HepG2 (cell line): ENCODE measurements around the gene IDUA. TPM values are rescaled to one million over a fixed set of nuclear protein-coding genes. Genes with fewer than 3 reads are reported as not detected.
A peak's percentile ranks its signal among the peaks of the same experiment; 100 is the strongest.

Experiments used
- ATAC-seq: fragments of 200-7000 bp; cut with Tn5 transposase; 3 replicates; pipeline ENCODE4 v1.9.1; 2020; ENCODE audit warnings: mild to moderate bottlenecking, moderate library complexity
- BruUV-seq: library from RNA; stranded (reverse); fragments of 400-500 nt; replicated peaks from 2 replicates; lab custom pipeline; 2021; lab: Mats Ljungman, UMichigan
- CTCF ChIA-PET: fragments of 300-600 bp; formaldehyde crosslinking; extraction: SDS; loops from one replicate; lab custom pipeline; 2021; ENCODE audit warnings: low total read pairs, inconsistent platforms, low intra/inter-chr PET ratio; lab: Yijun Ruan, JAX
- POLR2A ChIA-PET: fragments of 350-600 bp; sonication (Branson Sonifier 250); formaldehyde crosslinking; loops from one replicate; lab custom pipeline; 2020; ENCODE audit warnings: antibody characterized with exemption, inconsistent platforms; lab: Yijun Ruan, JAX
- DNase-seq: peaks from one replicate; pipeline ENCODE4 v3.0.0-alpha.2; 2015; ENCODE audit warnings: low spot score
- FAIRE-seq: peaks from 3 replicates; lab custom pipeline; 2011; peaks lifted over from hg19 to GRCh38; lab: Jason Lieb, UNC
- H2AFZ ChIP-seq: one replicate; pipeline ENCODE4 v1.6.1; 2011; ENCODE audit warnings: low read length, inconsistent platforms
- H3K27ac ChIP-seq: fragments of 300-600 bp; 3 replicates; pipeline ENCODE4 v1.8.0; 2011; ENCODE audit warnings: mixed run types, mild to moderate bottlenecking, mixed read lengths, low read length, inconsistent platforms; ENCODE audit not compliant: insufficient read depth; ENCODE audit errors: extremely low read length
- H3K27me3 ChIP-seq, 2 experiments: fragments of 200-600 bp in 1 of 2; 2 replicates in 1 of 2; 3 replicates in 1 of 2; pipeline versions ENCODE4 v1.6.0 to v1.8.0; 2011; ENCODE audit warnings: low read length in 2 of 2, mild to moderate bottlenecking in 2 of 2, moderate library complexity in 2 of 2, inconsistent platforms in 1 of 2; ENCODE audit not compliant: insufficient read depth in 2 of 2, control insufficient read depth in 1 of 2
- H3K36me3 ChIP-seq, 2 experiments: fragments of 200-600 bp in 1 of 2; replicated peaks in 1 of 2; 2 replicates in 1 of 2; 3 replicates in 1 of 2; pipeline versions ENCODE4 v1.5.1 to v1.8.0; 2011; ENCODE audit warnings: low read length in 2 of 2, inconsistent platforms in 1 of 2; ENCODE audit not compliant: insufficient read depth in 2 of 2, control insufficient read depth in 1 of 2
- H3K4me1 ChIP-seq: 2 replicates; pipeline ENCODE4 v1.5.1; 2012; ENCODE audit warnings: low read length, inconsistent platforms; ENCODE audit not compliant: insufficient read depth
- H3K4me2 ChIP-seq: 2 replicates; pipeline ENCODE4 v1.6.0; 2011; ENCODE audit warnings: low read depth, low read length, inconsistent platforms
- H3K4me3 ChIP-seq, 3 experiments: fragments of 200-600 bp in 1 of 3; sonication (generic), shearing (Covaris generic) in 1 of 3; replicated peaks in 1 of 3; 2 replicates each; pipeline ENCODE4 v1.5.1; 2011 to 2016; ENCODE audit warnings: low read length in 3 of 3, inconsistent platforms in 2 of 3, low read depth in 2 of 3, mild to moderate bottlenecking in 2 of 3, control low read depth in 1 of 3, mixed read lengths in 1 of 3; ENCODE audit not compliant: insufficient read depth in 1 of 3
- H3K79me2 ChIP-seq: one replicate; pipeline ENCODE4 v1.6.1; 2011; ENCODE audit warnings: low read length, inconsistent platforms; ENCODE audit not compliant: insufficient read depth
- H3K9ac ChIP-seq: 2 replicates; pipeline ENCODE4 v1.6.0; 2011; ENCODE audit warnings: mild to moderate bottlenecking, low read depth, low read length, inconsistent platforms; ENCODE audit not compliant: insufficient read depth
- H3K9me3 ChIP-seq: 2 replicates; pipeline ENCODE4 v1.5.1; 2012; ENCODE audit warnings: mild to moderate bottlenecking, low read length
- H4K20me1 ChIP-seq: 2 replicates; pipeline ENCODE4 v1.6.0; 2011; ENCODE audit warnings: inconsistent platforms, mild to moderate bottlenecking, low read length, moderate library complexity; ENCODE audit not compliant: insufficient read depth
- CTCF ChIP-seq: sonication (generic); formaldehyde crosslinking; IDR thresholded peaks from 2 replicates; pipeline ENCODE4 v1.5.0; 2020; ENCODE audit warnings: mild to moderate bottlenecking, missing genetic modification reagents, moderate library complexity
- HNRNPL ChIP-seq: fragments of 200-400 bp; formaldehyde crosslinking; IDR thresholded peaks from 2 replicates; pipeline ENCODE4 v1.6.1; 2017; ENCODE audit warnings: mild to moderate bottlenecking, low read depth, low read length
- MYNN ChIP-seq: sonication (generic); formaldehyde crosslinking; IDR thresholded peaks from 2 replicates; pipeline ENCODE4 v1.4.0; 2020; ENCODE audit warnings: mild to moderate bottlenecking, low read depth, missing genetic modification reagents
- RAD21 ChIP-seq: fragments of 450-650 bp; formaldehyde crosslinking; IDR thresholded peaks from 2 replicates; pipeline ENCODE4 v1.5.0; 2020; ENCODE audit warnings: mild to moderate bottlenecking
- STAG1 ChIP-seq: sonication (generic); formaldehyde crosslinking; IDR thresholded peaks from 2 replicates; pipeline ENCODE4 v1.4.0; 2020; ENCODE audit warnings: missing genetic modification reagents
- ZBTB21 ChIP-seq: sonication (generic); formaldehyde crosslinking; IDR thresholded peaks from 2 replicates; pipeline ENCODE4 v1.4.0; 2020; ENCODE audit warnings: missing genetic modification reagents
- ZNF101 ChIP-seq: sonication (generic); formaldehyde crosslinking; IDR thresholded peaks from 2 replicates; pipeline ENCODE4 v1.4.0; 2020; ENCODE audit warnings: mild to moderate bottlenecking, low read depth, missing genetic modification reagents, borderline replicate concordance
- ZNF768 ChIP-seq: sonication (generic); formaldehyde crosslinking; IDR thresholded peaks from 2 replicates; pipeline ENCODE4 v1.4.0; 2020; ENCODE audit warnings: missing genetic modification reagents
- WGBS: methylation state at CpG from one replicate; pipeline ENCODE4 v1.1.6; 2017; ENCODE audit warnings: low lambda C conversion rate; 5-methylcytosine and 5-hydroxymethylcytosine counted together
- in situ Hi-C: cut with HindIII; loops from 2 replicates; pipeline ENCODE4 v1.10.0; 2017; ENCODE audit warnings: low pct_unique_long_range_greater_than_20kb; ENCODE audit not compliant: extremely low pct_ligation_motif_present
- intact Hi-C: fragments of 100-400 bp; cut with micrococcal nuclease; formaldehyde crosslinking; loops from one replicate; pipeline ENCODE4 v1.10.0; 2022; ENCODE audit not compliant: unreplicated experiment
- polyA plus RNA-seq, 8 experiments: library from polyadenylated mRNA; depleted of rRNA in 3 of 8; stranded (reverse) in 7 of 8; unstranded in 1 of 8; fragments of >200 nt; fragmentation: Illumina TruSeq in 4 of 8; extraction: Trizol in 4 of 8; gene quantifications; 2 replicates each; pipeline versions ENCODE4 v1.2.1 to v1.2.3, GENCODE V29; 2011 to 2016; ENCODE audit warnings: low read depth in 4 of 8, missing spikeins in 1 of 8, mixed read lengths in 1 of 8; ENCODE audit not compliant: insufficient read depth in 1 of 8
- total RNA-seq, 5 experiments: library from RNA; depleted of rRNA; stranded (reverse); fragments of >200 nt; fragmentation: Illumina TruSeq; extraction: Trizol; gene quantifications; 2 replicates each; pipeline ENCODE4 v1.2.3, GENCODE V29; 2016; ENCODE audit warnings: low read depth in 1 of 5
- TF ChIP-seq, protein P1 (sequence below): sonication (generic); formaldehyde crosslinking; IDR thresholded peaks from 2 replicates; pipeline ENCODE4 v1.5.1; 2020; ENCODE audit warnings: mild to moderate bottlenecking, moderate library complexity, missing genetic modification reagents

Gene IDUA
- total and polyA plus RNA-seq, 2 of the 13 experiments (the other 11 are each of a cell fraction or from before 2014, with no cell fraction given): 0.77 to 1.0 TPM

DNA sequence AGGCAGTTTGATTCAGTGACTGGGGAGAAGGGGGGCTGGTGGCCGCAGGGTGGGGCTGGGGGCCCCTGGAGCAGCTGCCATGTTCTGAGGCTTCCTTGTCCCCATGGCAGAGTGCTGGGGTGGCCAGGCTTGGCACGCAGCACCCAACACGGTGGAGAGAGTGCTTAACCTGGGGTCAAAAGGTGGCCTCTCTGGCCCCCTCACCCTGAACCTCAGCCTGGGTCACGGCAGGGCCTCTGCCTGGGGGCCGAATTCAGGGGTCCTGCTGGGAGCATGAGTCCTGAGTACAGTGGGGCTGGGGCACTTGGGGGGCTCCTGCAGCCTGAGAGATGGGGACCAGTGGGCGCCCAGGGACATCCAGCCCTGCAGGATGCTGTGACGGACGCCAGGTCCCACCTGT is 44.5 kb downstream of the IDUA start:
- Histone ChIP-seq H2AFZ (no peak overlapping the region), H3K4me1 (peaks cover 66% of the 10 kb centered on the region), H3K27ac (no peak overlapping the region), H3K9me3 (no peaks in the 10 kb centered on the region), H3K79me2 (no peaks in the 10 kb centered on the region), H4K20me1 (peaks cover 1% of the 10 kb centered on the region; the same call in 1 of the 2 replicates), H3K9ac (no peak overlapping the region), H3K27me3 (peaks cover 33 to 78% of the 10 kb centered on the region in 2 experiments), H3K4me3 (no peak overlapping the region), H3K36me3 (no peaks in the 10 kb centered on the region; a peak in 1 of 5 replicates), H3K4me2 (no peak overlapping the region)
- DNase-seq: no peak
- ChIA-PET POLR2A (no interaction called here), CTCF (no interaction called here)
- in situ Hi-C loops: no loop called here
- intact Hi-C loops: no loop called here
- no TSS peak for BruUV-seq
- ATAC-seq: no peak
- no peak for FAIRE-seq
- WGBS: no CpG with 5 or more reads among the region's 8 CpGs
- no peak for TF ChIP-seq MYNN (CRISPR knock-in tag)
- TF ChIP-seq, protein P1, sequence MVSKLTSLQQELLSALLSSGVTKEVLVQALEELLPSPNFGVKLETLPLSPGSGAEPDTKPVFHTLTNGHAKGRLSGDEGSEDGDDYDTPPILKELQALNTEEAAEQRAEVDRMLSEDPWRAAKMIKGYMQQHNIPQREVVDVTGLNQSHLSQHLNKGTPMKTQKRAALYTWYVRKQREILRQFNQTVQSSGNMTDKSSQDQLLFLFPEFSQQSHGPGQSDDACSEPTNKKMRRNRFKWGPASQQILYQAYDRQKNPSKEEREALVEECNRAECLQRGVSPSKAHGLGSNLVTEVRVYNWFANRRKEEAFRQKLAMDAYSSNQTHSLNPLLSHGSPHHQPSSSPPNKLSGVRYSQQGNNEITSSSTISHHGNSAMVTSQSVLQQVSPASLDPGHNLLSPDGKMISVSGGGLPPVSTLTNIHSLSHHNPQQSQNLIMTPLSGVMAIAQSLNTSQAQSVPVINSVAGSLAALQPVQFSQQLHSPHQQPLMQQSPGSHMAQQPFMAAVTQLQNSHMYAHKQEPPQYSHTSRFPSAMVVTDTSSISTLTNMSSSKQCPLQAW: no peak
- no peak for TF ChIP-seq ZBTB21 (CRISPR knock-in tag)

GRCh38 chr4:1031956-1032795 is 45.3 kb downstream of the IDUA start:
- BruUV-seq: no TSS peak
- Histone ChIP-seq H3K27ac (no peak overlapping the region), H3K9ac (no peak overlapping the region), H3K27me3 (peaks cover 37 to 86% of the 10 kb centered on the region in 2 experiments), H3K79me2 (no peaks in the 10 kb centered on the region), H3K9me3 (no peaks in the 10 kb centered on the region), H3K4me2 (no peak overlapping the region), H3K4me1 (peaks cover 72% of the 10 kb centered on the region), H2AFZ (no peak overlapping the region), H4K20me1 (peaks cover 3% of the 10 kb centered on the region; the same call in 1 of the 2 replicates), H3K36me3 (no peaks in the 10 kb centered on the region), H3K4me3 (no peak overlapping the region)
- peak; percentile 39 for TF ChIP-seq CTCF (CRISPR knock-in tag)
- TF ChIP-seq ZNF101: no peak
- TF ChIP-seq HNRNPL: peak; percentile 51; the same call in 1 of the 2 replicates
- peak; percentile 40; the same call in 1 of the 2 replicates for TF ChIP-seq RAD21 (CRISPR knock-in tag)
- 0 out of 2 replicates have a peak, but pooled peaks have one; percentile 8 for TF ChIP-seq ZNF768 (CRISPR knock-in tag)
- peak; percentile 29; the same call in 1 of the 2 replicates for TF ChIP-seq STAG1 (CRISPR knock-in tag)
- FAIRE-seq: no peak
- peak; percentile 5; the same call in 1 of the 3 replicates for ATAC-seq
- POLR2A ChIA-PET: no interaction called here
- WGBS: 73% methylated on average over 2 of the region's 37 CpGs
- CTCF ChIA-PET: no interaction called here
- DNase-seq: no peak
- intact Hi-C loops: no loop called here
- in situ Hi-C loops: no loop called here
